CD4-positive, alpha-beta T cell (primary cell): ENCODE measurements around the gene TMEM145. TPM values are rescaled to one million over a fixed set of nuclear protein-coding genes. Genes with fewer than 3 reads are reported as not detected.

Experiments used
- ATAC-seq: fragments of 200-7000 bp; cut with Tn5 transposase; one replicate; pipeline ENCODE4 v1.10.0; 2022; ENCODE audit warnings: mild to moderate bottlenecking; ENCODE audit not compliant: poor library complexity
- CTCF ChIA-PET: fragments of 350-600 bp; sonication (Branson Sonifier 250); formaldehyde crosslinking; loops from one replicate; lab custom pipeline; 2021; ENCODE audit warnings: antibody characterized with exemption, inconsistent platforms; lab: Charles Lee
- POLR2A ChIA-PET: fragments of 350-600 bp; sonication (Branson Sonifier 250); formaldehyde crosslinking; loops from one replicate; lab custom pipeline; 2021; ENCODE audit warnings: antibody characterized with exemption, inconsistent platforms; lab: Charles Lee
- DNase-seq, 14 experiments: peaks; one replicate each; pipeline ENCODE4 v3.0.0-alpha.2; 2013 to 2020; ENCODE audit warnings: mixed read lengths in 2 of 14
- H3K27ac ChIP-seq, 2 donors: one replicate each; pipeline versions ENCODE4 v1.5.1 to v1.7.0; 2013; ENCODE audit warnings: low read length in 2 of 2, low read depth in 1 of 2, mild to moderate bottlenecking in 1 of 2
- H3K27me3 ChIP-seq, 2 experiments: 1 replicate in 1 of 2; 2 replicates in 1 of 2; pipeline versions ENCODE4 v1.6.1 to v1.7.0; 2013; ENCODE audit warnings: low read length in 2 of 2, control low read depth in 1 of 2, mild to moderate bottlenecking in 1 of 2, moderate library complexity in 1 of 2; ENCODE audit not compliant: insufficient read depth in 2 of 2, control insufficient read depth in 1 of 2
- H3K36me3 ChIP-seq: one replicate; pipeline ENCODE4 v1.6.1; 2013; ENCODE audit warnings: low read length, control low read depth; ENCODE audit not compliant: insufficient read depth
- H3K4me1 ChIP-seq: one replicate; pipeline ENCODE4 v1.6.1; 2013; ENCODE audit warnings: low read length, control low read depth; ENCODE audit not compliant: insufficient read depth
- H3K4me3 ChIP-seq: one replicate; pipeline ENCODE4 v1.5.1; 2013; ENCODE audit warnings: mild to moderate bottlenecking, low read length, moderate library complexity
- H3K9me3 ChIP-seq, 2 experiments: 1 replicate in 1 of 2; 2 replicates in 1 of 2; pipeline versions ENCODE4 v1.6.1 to v1.7.0; 2013; ENCODE audit warnings: low read length in 2 of 2, mild to moderate bottlenecking in 2 of 2, control low read depth in 1 of 2, moderate library complexity in 1 of 2; ENCODE audit not compliant: control insufficient read depth in 1 of 2, insufficient read depth in 1 of 2
- H3K27ac Mint-ChIP-seq: one replicate; pipeline ENCODE4 v1.8.0; 2020; ENCODE audit warnings: mixed read lengths
- H3K27me3 Mint-ChIP-seq: one replicate; pipeline ENCODE4 v1.8.0; 2021; ENCODE audit warnings: mixed read lengths
- H3K36me3 Mint-ChIP-seq: one replicate; pipeline ENCODE4 v1.8.0; 2021; ENCODE audit warnings: low read depth, mixed read lengths
- H3K4me1 Mint-ChIP-seq: one replicate; pipeline ENCODE4 v1.8.0; 2021; ENCODE audit warnings: low read depth, mixed read lengths
- H3K4me3 Mint-ChIP-seq: one replicate; pipeline ENCODE4 v1.8.0; 2020; ENCODE audit warnings: mild to moderate bottlenecking, mixed read lengths
- H3K9me3 Mint-ChIP-seq: one replicate; pipeline ENCODE4 v1.8.0; 2020; ENCODE audit warnings: mixed read lengths
- intact Hi-C, 2 experiments: fragments of 100-400 bp; cut with DNase I in 1 of 2; cut with micrococcal nuclease in 1 of 2; formaldehyde crosslinking; loops; one replicate each; pipeline versions ENCODE4 v1.15.1 to v1.9.0; 2023 to 2025; cut with DNase I, micrococcal nuclease
- total RNA-seq, 174 experiments: library from RNA in 2 of 174; stranded (reverse) in 2 of 174; gene quantifications; one replicate each; pipeline ENCODE4 v1.2.3 and lab custom pipeline; 2021 to 2026
- TF ChIP-seq, protein P1 (sequence below): fragments of 200-600 bp; IDR thresholded peaks from one replicate; pipeline ENCODE4 v1.8.0; 2022; ENCODE audit warnings: antibody characterized with exemption, mild to moderate bottlenecking

TMEM145 gene
- total RNA-seq, 2 experiments from 2014 or later, result not detected

DNA sequence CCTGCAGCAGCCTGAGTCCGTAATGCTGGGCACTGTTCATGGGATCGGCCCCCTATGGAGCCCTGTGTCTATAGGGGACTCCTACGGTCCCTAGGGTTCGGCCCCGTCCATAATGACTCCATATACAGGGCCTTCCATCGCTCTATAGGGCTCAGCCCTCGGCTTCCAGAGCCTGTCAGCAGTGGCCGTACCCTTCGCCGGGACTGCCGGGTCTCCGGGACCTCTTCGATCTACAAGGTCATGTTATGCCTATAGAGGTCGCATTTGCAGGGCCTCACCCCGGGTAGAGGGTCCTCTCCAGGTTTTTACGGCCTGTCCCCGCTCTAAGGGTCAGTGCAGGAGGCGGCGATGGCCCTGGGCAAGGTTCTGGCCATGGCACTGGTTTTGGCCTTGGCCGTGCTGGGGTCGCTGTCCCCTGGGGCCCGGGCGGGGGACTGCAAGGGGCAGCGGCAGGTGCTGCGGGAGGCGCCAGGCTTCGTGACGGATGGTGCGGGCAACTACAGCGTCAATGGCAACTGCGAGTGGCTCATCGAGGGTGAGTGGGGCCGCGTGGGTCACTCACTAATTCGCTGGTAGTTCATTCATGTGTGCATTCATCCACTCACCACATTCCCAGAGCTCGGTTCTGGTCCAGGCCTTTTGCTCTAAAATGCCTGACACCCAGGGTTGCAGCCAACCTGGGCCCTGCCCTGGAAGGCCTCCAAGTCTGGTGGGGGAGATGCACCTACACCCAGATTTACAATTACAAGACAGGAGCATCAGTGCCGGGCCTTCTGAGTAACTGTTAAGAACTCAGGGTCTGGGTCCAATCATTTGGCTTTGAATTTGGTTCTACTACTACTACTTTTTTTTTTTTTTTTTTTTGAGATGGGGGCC is 13.0 kb downstream of the TMEM145 start:
- Histone ChIP-seq H3K36me3 (no peaks in the 10 kb centered on the region), H3K9me3 (peaks cover 0 to 4% of the 10 kb centered on the region in 2 experiments), H3K4me1 (peaks cover 26% of the 10 kb centered on the region), H3K4me3 (peak overlapping the region; percentile 84), H3K27ac (peak overlapping the region; percentile 46 to 55), H3K27me3 (peaks cover 16 to 21% of the 10 kb centered on the region in 2 experiments)
- H3K9me3 Mint-ChIP-seq, result no peaks in the 10 kb centered on the region
- POLR2A ChIA-PET, result no interaction called here
- peak overlapping the region; percentile 94 for H3K4me3 Mint-ChIP-seq
- H3K27me3 Mint-ChIP-seq, result peaks cover 25% of the 10 kb centered on the region
- H3K4me1 Mint-ChIP-seq, result peaks cover 25% of the 10 kb centered on the region
- CTCF ChIA-PET, result interaction anchor here (0.6 to 0.8 kb wide), 2 partner anchors 21 to 22 kb away, joined by 3 read pairs; no protein-coding TSS in a partner anchor
- intact Hi-C loops, result loop anchor here (1.0 to 10.0 kb wide), 10 partner anchors 24 to 1981 kb away; partner anchors contain the start of genes PAFAH1B3 (in 2 of the 2), PRR19 (in 2 of the 2), C19orf47 (in 1 of the 2) and GSK3A (in 1 of the 2)
- peak in 6 of 14 experiments; percentile 4 to 51 (median 18) for DNase-seq
- H3K36me3 Mint-ChIP-seq, result no peaks in the 10 kb centered on the region
- peak overlapping the region; percentile 50 for H3K27ac Mint-ChIP-seq
- ATAC-seq, result peak; percentile 4
- TF ChIP-seq, protein P1, sequence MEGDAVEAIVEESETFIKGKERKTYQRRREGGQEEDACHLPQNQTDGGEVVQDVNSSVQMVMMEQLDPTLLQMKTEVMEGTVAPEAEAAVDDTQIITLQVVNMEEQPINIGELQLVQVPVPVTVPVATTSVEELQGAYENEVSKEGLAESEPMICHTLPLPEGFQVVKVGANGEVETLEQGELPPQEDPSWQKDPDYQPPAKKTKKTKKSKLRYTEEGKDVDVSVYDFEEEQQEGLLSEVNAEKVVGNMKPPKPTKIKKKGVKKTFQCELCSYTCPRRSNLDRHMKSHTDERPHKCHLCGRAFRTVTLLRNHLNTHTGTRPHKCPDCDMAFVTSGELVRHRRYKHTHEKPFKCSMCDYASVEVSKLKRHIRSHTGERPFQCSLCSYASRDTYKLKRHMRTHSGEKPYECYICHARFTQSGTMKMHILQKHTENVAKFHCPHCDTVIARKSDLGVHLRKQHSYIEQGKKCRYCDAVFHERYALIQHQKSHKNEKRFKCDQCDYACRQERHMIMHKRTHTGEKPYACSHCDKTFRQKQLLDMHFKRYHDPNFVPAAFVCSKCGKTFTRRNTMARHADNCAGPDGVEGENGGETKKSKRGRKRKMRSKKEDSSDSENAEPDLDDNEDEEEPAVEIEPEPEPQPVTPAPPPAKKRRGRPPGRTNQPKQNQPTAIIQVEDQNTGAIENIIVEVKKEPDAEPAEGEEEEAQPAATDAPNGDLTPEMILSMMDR, result peak; percentile 14

DNA sequence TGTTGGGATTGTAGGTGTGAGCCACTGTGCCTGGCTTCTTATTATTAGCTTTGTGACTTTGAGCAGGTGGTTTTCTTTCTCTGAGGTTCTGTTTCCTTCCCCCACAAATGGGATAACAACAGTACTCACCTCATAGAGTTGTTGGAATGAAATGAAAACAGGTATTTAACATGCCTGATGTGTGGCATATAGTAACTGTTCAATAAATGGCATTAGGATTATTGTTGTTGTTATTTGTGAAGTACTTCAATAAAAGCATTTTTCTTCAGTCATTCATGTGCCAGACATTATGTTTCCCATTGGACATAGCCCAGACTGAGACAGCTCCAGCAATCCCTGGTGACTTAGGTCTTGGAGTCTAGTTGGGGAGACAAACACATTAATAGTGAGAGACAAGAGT is 13.9 kb downstream of the TMEM145 start:
- no peaks in the 10 kb centered on the region for H3K36me3 Mint-ChIP-seq
- peaks cover 20% of the 10 kb centered on the region for H3K27me3 Mint-ChIP-seq
- Histone ChIP-seq H3K4me3 (no peak overlapping the region), H3K27me3 (peaks cover 16 to 21% of the 10 kb centered on the region in 2 experiments), H3K36me3 (no peaks in the 10 kb centered on the region), H3K27ac (no peak overlapping the region), H3K9me3 (peaks cover 0 to 4% of the 10 kb centered on the region in 2 experiments), H3K4me1 (peaks cover 26% of the 10 kb centered on the region)
- TF ChIP-seq, protein P1, result no peak
- ATAC-seq, result no peak
- ChIA-PET CTCF (no interaction called here), POLR2A (no interaction called here)
- no peaks in the 10 kb centered on the region for H3K9me3 Mint-ChIP-seq
- peaks cover 25% of the 10 kb centered on the region for H3K4me1 Mint-ChIP-seq
- peak overlapping the region; percentile 94 for H3K4me3 Mint-ChIP-seq
- no peak for DNase-seq
- intact Hi-C loops, result loop anchor here in 1 of 2 experiments (5.0 to 10.0 kb wide), 4 partner anchors 70 to 1982 kb away; partner anchors contain the start of genes C19orf47 and PLD3
- no peak overlapping the region for H3K27ac Mint-ChIP-seq

- H3K27ac Mint-ChIP-seq, result no peak overlapping the region
- DNase-seq (no peak), ATAC-seq (no peak)
- H3K27ac ChIP-seq, result no peak overlapping the region
- H3K27me3 ChIP-seq, result peaks cover 16 to 21% of the 10 kb centered on the region in 2 experiments
- no peaks in the 10 kb centered on the region for H3K9me3 Mint-ChIP-seq
- TF ChIP-seq, protein P1, result no peak
- no peaks in the 10 kb centered on the region for H3K36me3 ChIP-seq
- H3K4me3 ChIP-seq, result no peak overlapping the region
- POLR2A ChIA-PET, result no interaction called here
- CTCF ChIA-PET, result no interaction called here
- H3K4me3 Mint-ChIP-seq, result peak overlapping the region; percentile 94
- H3K4me1 ChIP-seq, result peaks cover 26% of the 10 kb centered on the region
- H3K36me3 Mint-ChIP-seq, result no peaks in the 10 kb centered on the region
- intact Hi-C loops, result loop anchor here in 1 of 2 experiments (5.0 to 10.0 kb wide), 4 partner anchors 70 to 1983 kb away; partner anchors contain the start of genes C19orf47 and PLD3
- H3K27me3 Mint-ChIP-seq, result peaks cover 16% of the 10 kb centered on the region
- H3K4me1 Mint-ChIP-seq, result peaks cover 25% of the 10 kb centered on the region
- H3K9me3 ChIP-seq, result peaks cover 0 to 4% of the 10 kb centered on the region in 2 experiments
Observed at GRCh38 chr19:42327381-42327780, 14.3 kb downstream of the TMEM145 start.
